ENCODE results near the gene SAMD13. TPM values are rescaled to one million over a fixed set of nuclear protein-coding genes. Genes with fewer than 3 reads are reported as not detected.

The SAMD13 gene
- polyA plus RNA-seq, 1 donor from 2014 or later, result 20.0 TPM

DNA sequence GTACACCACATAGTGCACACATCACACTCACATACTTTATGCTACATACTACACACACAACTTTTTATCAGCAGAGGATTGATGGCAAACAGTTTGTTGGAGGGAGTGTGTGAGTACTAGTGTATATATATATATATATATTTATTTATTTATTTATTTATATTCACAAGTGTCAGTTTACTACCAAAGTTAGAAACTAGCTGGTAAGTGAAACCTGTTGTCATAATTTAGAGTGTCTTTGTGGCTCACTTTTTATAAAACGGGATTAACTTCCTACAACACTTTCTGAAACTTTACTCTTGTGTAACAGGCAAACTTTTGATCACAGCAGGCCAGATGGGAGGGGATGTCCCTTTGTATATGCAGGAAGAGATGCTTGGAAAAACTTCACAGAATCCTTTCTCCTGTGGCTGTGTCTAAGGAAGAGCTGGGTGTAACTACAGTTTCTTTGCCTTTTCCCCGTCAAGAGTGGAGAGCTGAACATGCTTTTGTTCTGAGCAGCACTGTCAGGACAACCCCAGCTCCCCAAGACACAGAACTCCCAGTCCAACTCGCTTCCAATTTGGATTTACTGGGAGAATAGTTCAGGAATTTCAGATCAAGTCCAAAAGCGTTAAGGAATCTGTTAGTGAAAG, 1.9 kb upstream of the SAMD13 start:
- Histone ChIP-seq H2AFZ (ENCODE audit: low read depth, low read length) (no peak overlapping the region), H3K9me2 (ENCODE audit: insufficient read depth, low read length) (no peaks in the 10 kb centered on the region), H3K9me3 (ENCODE audit: low read length) (no peaks in the 10 kb centered on the region), H3K79me2 (replicated peaks; ENCODE audit: insufficient read depth, low read length) (peaks cover under 1% of the 10 kb centered on the region), H3K27me3 (ENCODE audit: insufficient read depth, low read depth, low read length) (no peaks in the 10 kb centered on the region), H3K4me3 (ENCODE audit: low read length) (no peak overlapping the region), H3K36me3 (ENCODE audit: insufficient read depth, low read length) (no peaks in the 10 kb centered on the region), H3K27ac (ENCODE audit: low read length) (no peak overlapping the region), H3K9ac (ENCODE audit: low read length) (no peak overlapping the region), H3K4me2 (ENCODE audit: low read length) (no peak overlapping the region), H3F3A (ENCODE audit: insufficient read depth, low read length, poor library complexity, severe bottlenecking) (no peaks in the 10 kb centered on the region), H4K20me1 (ENCODE audit: insufficient read depth) (no peaks in the 10 kb centered on the region)
- no peak for TF ChIP-seq EP300 (conservative IDR thresholded peaks at IDR 0.05; ENCODE audit: poor library complexity, severe bottlenecking)
- no peak for TF ChIP-seq TAF1 (IDR thresholded peaks at IDR 0.05; ENCODE audit: low read depth)
- TF ChIP-seq RAD21 (conservative IDR thresholded peaks at IDR 0.05), result no peak
- no peak for TF ChIP-seq EZH2 (IDR thresholded peaks at IDR 0.05; ENCODE audit: borderline replicate concordance, insufficient read depth, low read length, poor library complexity, severe bottlenecking)
- no peak for TF ChIP-seq POLR2AphosphoS5 (IDR thresholded peaks at IDR 0.05)
- no peak for TF ChIP-seq SMC3 (conservative IDR thresholded peaks at IDR 0.05; ENCODE audit: poor library complexity)

DNA sequence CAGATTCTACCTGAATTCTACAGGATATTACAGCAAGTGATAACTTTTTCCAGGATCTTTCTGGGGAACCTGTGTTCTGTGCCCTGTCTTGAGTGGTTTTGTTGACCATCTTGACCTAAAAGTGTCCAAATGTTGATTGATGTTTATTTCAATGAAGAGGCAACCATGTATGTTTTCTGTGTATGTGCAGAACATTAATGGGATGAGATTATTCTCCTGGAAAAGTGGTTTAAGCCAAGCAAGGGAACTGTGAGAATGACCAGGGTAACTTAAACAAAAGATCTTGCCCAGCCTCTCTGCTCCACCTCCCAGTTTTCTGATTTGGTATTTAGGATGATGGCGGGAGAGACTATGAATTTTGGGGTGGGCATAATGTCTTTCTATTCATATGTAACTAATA, 1.0 kb upstream of the SAMD13 start:
- Histone ChIP-seq H3F3A (ENCODE audit: insufficient read depth, low read length, poor library complexity, severe bottlenecking) (no peaks in the 10 kb centered on the region), H3K9me3 (ENCODE audit: low read length) (no peaks in the 10 kb centered on the region), H3K27ac (ENCODE audit: low read length) (peak overlapping the region; percentile 97), H3K4me3 (ENCODE audit: low read length) (no peak overlapping the region), H3K4me2 (ENCODE audit: low read length) (no peak overlapping the region), H4K20me1 (ENCODE audit: insufficient read depth) (no peaks in the 10 kb centered on the region), H2AFZ (ENCODE audit: low read depth, low read length) (no peak overlapping the region), H3K27me3 (ENCODE audit: insufficient read depth, low read depth, low read length) (no peaks in the 10 kb centered on the region), H3K9ac (ENCODE audit: low read length) (no peak overlapping the region), H3K9me2 (ENCODE audit: insufficient read depth, low read length) (no peaks in the 10 kb centered on the region), H3K36me3 (ENCODE audit: insufficient read depth, low read length) (no peaks in the 10 kb centered on the region), H3K79me2 (replicated peaks; ENCODE audit: insufficient read depth, low read length) (peaks cover 4% of the 10 kb centered on the region)
- TF ChIP-seq, protein P1, sequence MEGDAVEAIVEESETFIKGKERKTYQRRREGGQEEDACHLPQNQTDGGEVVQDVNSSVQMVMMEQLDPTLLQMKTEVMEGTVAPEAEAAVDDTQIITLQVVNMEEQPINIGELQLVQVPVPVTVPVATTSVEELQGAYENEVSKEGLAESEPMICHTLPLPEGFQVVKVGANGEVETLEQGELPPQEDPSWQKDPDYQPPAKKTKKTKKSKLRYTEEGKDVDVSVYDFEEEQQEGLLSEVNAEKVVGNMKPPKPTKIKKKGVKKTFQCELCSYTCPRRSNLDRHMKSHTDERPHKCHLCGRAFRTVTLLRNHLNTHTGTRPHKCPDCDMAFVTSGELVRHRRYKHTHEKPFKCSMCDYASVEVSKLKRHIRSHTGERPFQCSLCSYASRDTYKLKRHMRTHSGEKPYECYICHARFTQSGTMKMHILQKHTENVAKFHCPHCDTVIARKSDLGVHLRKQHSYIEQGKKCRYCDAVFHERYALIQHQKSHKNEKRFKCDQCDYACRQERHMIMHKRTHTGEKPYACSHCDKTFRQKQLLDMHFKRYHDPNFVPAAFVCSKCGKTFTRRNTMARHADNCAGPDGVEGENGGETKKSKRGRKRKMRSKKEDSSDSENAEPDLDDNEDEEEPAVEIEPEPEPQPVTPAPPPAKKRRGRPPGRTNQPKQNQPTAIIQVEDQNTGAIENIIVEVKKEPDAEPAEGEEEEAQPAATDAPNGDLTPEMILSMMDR (IDR thresholded peaks at IDR 0.05; ENCODE audit: poor library complexity, severe bottlenecking), result no peak
- TF ChIP-seq SMC3 (conservative IDR thresholded peaks at IDR 0.05; ENCODE audit: poor library complexity) (no peak), EZH2 (IDR thresholded peaks at IDR 0.05; ENCODE audit: borderline replicate concordance, insufficient read depth, low read length, poor library complexity, severe bottlenecking) (no peak), RAD21 (conservative IDR thresholded peaks at IDR 0.05) (no peak), POLR2AphosphoS5 (IDR thresholded peaks at IDR 0.05) (no peak), MXI1 (conservative IDR thresholded peaks at IDR 0.05; ENCODE audit: poor library complexity, severe bottlenecking) (no peak), TAF1 (IDR thresholded peaks at IDR 0.05; ENCODE audit: low read depth) (no peak), EP300 (conservative IDR thresholded peaks at IDR 0.05; ENCODE audit: poor library complexity, severe bottlenecking) (no peak)
- TF ChIP-seq, protein P2, sequence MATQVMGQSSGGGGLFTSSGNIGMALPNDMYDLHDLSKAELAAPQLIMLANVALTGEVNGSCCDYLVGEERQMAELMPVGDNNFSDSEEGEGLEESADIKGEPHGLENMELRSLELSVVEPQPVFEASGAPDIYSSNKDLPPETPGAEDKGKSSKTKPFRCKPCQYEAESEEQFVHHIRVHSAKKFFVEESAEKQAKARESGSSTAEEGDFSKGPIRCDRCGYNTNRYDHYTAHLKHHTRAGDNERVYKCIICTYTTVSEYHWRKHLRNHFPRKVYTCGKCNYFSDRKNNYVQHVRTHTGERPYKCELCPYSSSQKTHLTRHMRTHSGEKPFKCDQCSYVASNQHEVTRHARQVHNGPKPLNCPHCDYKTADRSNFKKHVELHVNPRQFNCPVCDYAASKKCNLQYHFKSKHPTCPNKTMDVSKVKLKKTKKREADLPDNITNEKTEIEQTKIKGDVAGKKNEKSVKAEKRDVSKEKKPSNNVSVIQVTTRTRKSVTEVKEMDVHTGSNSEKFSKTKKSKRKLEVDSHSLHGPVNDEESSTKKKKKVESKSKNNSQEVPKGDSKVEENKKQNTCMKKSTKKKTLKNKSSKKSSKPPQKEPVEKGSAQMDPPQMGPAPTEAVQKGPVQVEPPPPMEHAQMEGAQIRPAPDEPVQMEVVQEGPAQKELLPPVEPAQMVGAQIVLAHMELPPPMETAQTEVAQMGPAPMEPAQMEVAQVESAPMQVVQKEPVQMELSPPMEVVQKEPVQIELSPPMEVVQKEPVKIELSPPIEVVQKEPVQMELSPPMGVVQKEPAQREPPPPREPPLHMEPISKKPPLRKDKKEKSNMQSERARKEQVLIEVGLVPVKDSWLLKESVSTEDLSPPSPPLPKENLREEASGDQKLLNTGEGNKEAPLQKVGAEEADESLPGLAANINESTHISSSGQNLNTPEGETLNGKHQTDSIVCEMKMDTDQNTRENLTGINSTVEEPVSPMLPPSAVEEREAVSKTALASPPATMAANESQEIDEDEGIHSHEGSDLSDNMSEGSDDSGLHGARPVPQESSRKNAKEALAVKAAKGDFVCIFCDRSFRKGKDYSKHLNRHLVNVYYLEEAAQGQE (IDR thresholded peaks at IDR 0.05; ENCODE audit: borderline replicate concordance), result no peak
